Mesenchymal stem cell (in vitro differentiated cells and primary cell): Measurements from ENCODE around the gene PIP5K1B.

Experiments
- DNase-seq: peaks from one replicate; pipeline ENCODE4 v3.0.0-alpha.2; 2013
- H2AFZ ChIP-seq: one replicate; pipeline ENCODE4 v1.6.1; 2013; ENCODE audit warnings: low read depth, mild to moderate bottlenecking, control low read depth, inconsistent platforms, low read length, moderate library complexity
- H2AK5ac ChIP-seq: 2 replicates; pipeline ENCODE4 v1.6.1; 2013; ENCODE audit warnings: low read length, moderate library complexity, mild to moderate bottlenecking, inconsistent platforms; ENCODE audit not compliant: severe bottlenecking
- H2BK120ac ChIP-seq: one replicate; pipeline ENCODE4 v1.6.1; 2013; ENCODE audit warnings: low read depth, mild to moderate bottlenecking, inconsistent platforms, low read length, moderate library complexity
- H2BK12ac ChIP-seq, 2 experiments: one replicate each; pipeline ENCODE4 v1.6.1; 2013; ENCODE audit warnings: inconsistent platforms in 2 of 2, low read length in 2 of 2, mild to moderate bottlenecking in 2 of 2, moderate library complexity in 2 of 2, control low read depth in 1 of 2
- H2BK15ac ChIP-seq: one replicate; pipeline ENCODE4 v1.6.1; 2013; ENCODE audit warnings: mild to moderate bottlenecking, low read depth, inconsistent platforms; ENCODE audit not compliant: poor library complexity, severe bottlenecking
- H2BK5ac ChIP-seq: 2 replicates; pipeline ENCODE4 v1.6.1; 2013; ENCODE audit warnings: low read depth, mild to moderate bottlenecking, low read length, control low read depth, inconsistent platforms; ENCODE audit not compliant: poor library complexity, severe bottlenecking
- H3K14ac ChIP-seq, 2 experiments: one replicate each; pipeline ENCODE4 v1.6.1; 2013; ENCODE audit warnings: inconsistent platforms in 2 of 2, low read length in 2 of 2, control low read depth in 1 of 2, mild to moderate bottlenecking in 1 of 2, moderate library complexity in 1 of 2
- H3K18ac ChIP-seq, 2 experiments: one replicate each; pipeline ENCODE4 v1.6.1; 2013; ENCODE audit warnings: inconsistent platforms in 2 of 2, low read length in 2 of 2, control low read depth in 1 of 2, low read depth in 1 of 2, mild to moderate bottlenecking in 1 of 2
- H3K23ac ChIP-seq, 2 experiments: one replicate each; pipeline ENCODE4 v1.6.1; 2013; ENCODE audit warnings: inconsistent platforms in 2 of 2, low read length in 2 of 2, mild to moderate bottlenecking in 2 of 2, moderate library complexity in 2 of 2, control low read depth in 1 of 2
- H3K27ac ChIP-seq: 2 replicates; pipeline ENCODE4 v1.5.1; 2013; ENCODE audit warnings: mild to moderate bottlenecking, moderate library complexity, low read length, control low read depth, inconsistent platforms; ENCODE audit not compliant: poor library complexity, severe bottlenecking
- H3K27me3 ChIP-seq, 2 experiments: 2 replicates each; pipeline versions ENCODE4 v1.6.1 to v1.7.0; 2013; ENCODE audit warnings: low read length in 2 of 2, mild to moderate bottlenecking in 2 of 2, moderate library complexity in 2 of 2, control low read depth in 1 of 2, inconsistent platforms in 1 of 2; ENCODE audit not compliant: control insufficient read depth in 1 of 2, insufficient read depth in 1 of 2
- H3K36me3 ChIP-seq, 2 experiments: 2 replicates each; pipeline versions ENCODE4 v1.6.1 to v1.7.0; 2013; ENCODE audit warnings: low read length in 2 of 2, control low read depth in 1 of 2, inconsistent platforms in 1 of 2, low read depth in 1 of 2, mild to moderate bottlenecking in 1 of 2; ENCODE audit not compliant: insufficient read depth in 2 of 2, control insufficient read depth in 1 of 2
- H3K4ac ChIP-seq, 2 experiments: one replicate each; pipeline ENCODE4 v1.6.1; 2013; ENCODE audit warnings: inconsistent platforms in 2 of 2, low read length in 2 of 2, mild to moderate bottlenecking in 2 of 2, moderate library complexity in 2 of 2, control low read depth in 1 of 2, low read depth in 1 of 2
- H3K4me1 ChIP-seq: 2 replicates; pipeline ENCODE4 v1.6.1; 2013; ENCODE audit warnings: low read depth, low read length, control low read depth; ENCODE audit not compliant: control insufficient read depth, insufficient read depth
- H3K4me2 ChIP-seq: 2 replicates; pipeline ENCODE4 v1.6.1; 2013; ENCODE audit warnings: low read length, mild to moderate bottlenecking, inconsistent platforms; ENCODE audit not compliant: poor library complexity, severe bottlenecking
- H3K4me3 ChIP-seq, 2 experiments: 2 replicates each; pipeline versions ENCODE4 v1.5.1 to v1.7.0; 2013; ENCODE audit warnings: low read length in 2 of 2, mild to moderate bottlenecking in 2 of 2, control low read depth in 1 of 2, low read depth in 1 of 2; ENCODE audit not compliant: insufficient read depth in 1 of 2
- H3K79me1 ChIP-seq: replicated peaks from 2 replicates; pipeline ENCODE4 v1.6.1; 2013; ENCODE audit warnings: mild to moderate bottlenecking, control low read depth, low read length, inconsistent platforms; ENCODE audit not compliant: poor library complexity, severe bottlenecking
- H3K9ac ChIP-seq: 2 replicates; pipeline ENCODE4 v1.7.0; 2013; ENCODE audit warnings: mild to moderate bottlenecking, low read length, moderate library complexity
- H3K9me3 ChIP-seq: 2 replicates; pipeline ENCODE4 v1.7.0; 2013; ENCODE audit warnings: mild to moderate bottlenecking, low read length; ENCODE audit not compliant: control insufficient read depth
- H4K8ac ChIP-seq: one replicate; pipeline ENCODE4 v1.6.1; 2013; ENCODE audit warnings: inconsistent platforms, mild to moderate bottlenecking, low read length, moderate library complexity
- H4K91ac ChIP-seq: one replicate; pipeline ENCODE4 v1.6.1; 2013; ENCODE audit warnings: mild to moderate bottlenecking, low read length, inconsistent platforms
- WGBS: methylation state at CpG from one replicate; pipeline ENCODE4 v1.1.7; 2013; ENCODE audit warnings: mixed read lengths; 5-methylcytosine and 5-hydroxymethylcytosine counted together

Gene PIP5K1B

GRCh38 chr9:68913054-68913453 is 208.0 kb downstream of the PIP5K1B start:
- Histone ChIP-seq H4K8ac (no peak overlapping the region), H3K9ac (no peak overlapping the region), H3K23ac (no peak overlapping the region), H3K4me3 (no peak overlapping the region), H2BK120ac (no peak overlapping the region), H3K9me3 (no peaks in the 10 kb centered on the region), H3K27ac (no peak overlapping the region), H4K91ac (no peak overlapping the region), H2BK15ac (no peak overlapping the region), H3K4me2 (no peak overlapping the region), H2BK5ac (no peak overlapping the region), H3K36me3 (no peaks in the 10 kb centered on the region), H2BK12ac (no peak overlapping the region), H3K4me1 (no peaks in the 10 kb centered on the region), H3K18ac (no peak overlapping the region), H2AFZ (no peak overlapping the region), H2AK5ac (no peak overlapping the region), H3K79me1 (no peaks in the 10 kb centered on the region), H3K27me3 (peaks cover 7 to 12% of the 10 kb centered on the region in 2 experiments), H3K14ac (no peak overlapping the region), H3K4ac (no peak overlapping the region)
- no peak for DNase-seq
- WGBS, result 68% methylated on average over 1 of the region's 1 CpG

DNA sequence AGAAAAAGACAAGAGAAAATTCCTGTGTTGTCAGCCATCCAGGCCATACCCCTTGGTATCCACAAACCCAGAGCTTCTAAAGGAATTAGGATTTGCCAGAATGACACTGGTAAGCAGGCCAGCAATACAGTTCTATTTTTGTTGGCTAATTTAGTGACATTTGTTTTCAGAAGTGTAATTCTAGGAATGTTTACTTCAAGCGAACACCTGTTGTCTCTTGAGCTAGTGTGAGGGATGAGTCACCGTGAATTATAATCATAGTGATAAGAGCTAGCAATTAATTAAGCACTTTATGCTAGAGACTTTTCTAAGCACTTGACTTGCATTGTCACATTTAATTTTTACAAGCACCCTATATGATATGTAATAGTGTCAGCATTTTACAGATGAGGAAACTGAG is 209.7 kb downstream of the PIP5K1B start:
- no peaks in the 10 kb centered on the region for H3K4me1 ChIP-seq
- H3K23ac ChIP-seq, result no peak overlapping the region
- no peak overlapping the region for H3K4me3 ChIP-seq
- no peak overlapping the region for H2BK12ac ChIP-seq
- 100% methylated on average over 1 of the region's 2 CpGs for WGBS
- no peak overlapping the region for H3K18ac ChIP-seq
- no peak overlapping the region for H3K14ac ChIP-seq
- no peak overlapping the region for H2AFZ ChIP-seq
- no peak overlapping the region for H3K27ac ChIP-seq
- no peak overlapping the region for H3K4ac ChIP-seq
- no peaks in the 10 kb centered on the region for H3K79me1 ChIP-seq
- H2AK5ac ChIP-seq, result no peak overlapping the region
- no peak overlapping the region for H4K8ac ChIP-seq
- H3K27me3 ChIP-seq, result peaks cover 7 to 12% of the 10 kb centered on the region in 2 experiments
- H3K9ac ChIP-seq, result no peak overlapping the region
- no peak overlapping the region for H2BK15ac ChIP-seq
- H3K36me3 ChIP-seq, result no peaks in the 10 kb centered on the region
- H3K9me3 ChIP-seq, result no peaks in the 10 kb centered on the region
- no peak overlapping the region for H2BK120ac ChIP-seq
- no peak overlapping the region for H3K4me2 ChIP-seq
- H2BK5ac ChIP-seq, result no peak overlapping the region
- H4K91ac ChIP-seq, result no peak overlapping the region
- DNase-seq, result no peak

GRCh38 chr9:68919661-68920060 is 214.6 kb downstream of the PIP5K1B start:
- Histone ChIP-seq H3K27ac (no peak overlapping the region), H4K8ac (no peak overlapping the region), H3K23ac (no peak overlapping the region), H3K27me3 (peaks cover 4 to 5% of the 10 kb centered on the region in 2 experiments), H2AK5ac (no peak overlapping the region), H3K9me3 (no peaks in the 10 kb centered on the region), H2BK120ac (no peak overlapping the region), H3K4me1 (no peaks in the 10 kb centered on the region), H2BK15ac (no peak overlapping the region), H2AFZ (no peak overlapping the region), H4K91ac (no peak overlapping the region), H2BK12ac (no peak overlapping the region), H3K4me3 (no peak overlapping the region), H2BK5ac (no peak overlapping the region), H3K4ac (no peak overlapping the region), H3K4me2 (no peak overlapping the region), H3K9ac (no peak overlapping the region), H3K79me1 (no peaks in the 10 kb centered on the region), H3K14ac (no peak overlapping the region), H3K18ac (no peak overlapping the region), H3K36me3 (no peaks in the 10 kb centered on the region)
- DNase-seq, result no peak
- WGBS, result 86% methylated on average over 1 of the region's 2 CpGs

- Histone ChIP-seq H3K4me3 (no peak overlapping the region), H3K4me2 (no peak overlapping the region), H3K27ac (no peak overlapping the region), H3K9ac (no peak overlapping the region), H2AFZ (no peak overlapping the region), H4K91ac (no peak overlapping the region), H3K4ac (no peak overlapping the region), H3K4me1 (no peaks in the 10 kb centered on the region), H2BK5ac (no peak overlapping the region), H3K27me3 (peaks cover 0 to 4% of the 10 kb centered on the region in 2 experiments), H3K14ac (no peak overlapping the region), H2BK15ac (no peak overlapping the region), H3K23ac (no peak overlapping the region), H2BK12ac (no peak overlapping the region), H3K9me3 (no peaks in the 10 kb centered on the region), H3K18ac (no peak overlapping the region), H2BK120ac (no peak overlapping the region), H4K8ac (no peak overlapping the region), H2AK5ac (no peak overlapping the region), H3K79me1 (no peaks in the 10 kb centered on the region), H3K36me3 (no peaks in the 10 kb centered on the region)
- no peak for DNase-seq
- WGBS, result 100% methylated on average over 1 of the region's 1 CpG
Measured at GRCh38 chr9:68920921-68921320, 215.9 kb downstream of the PIP5K1B start.
